Measurements from ENCODE around the gene ACAP2. TPM values are rescaled to one million over a fixed set of nuclear protein-coding genes. Genes with fewer than 3 reads are reported as not detected.

Gene ACAP2
- total and polyA plus RNA-seq, 4 donors, result 4.5 to 28.5 (median 23.3) TPM

- H3K9me3 ChIP-seq (ENCODE audit: control insufficient read depth in 4 of 4, low read length in 3 of 4), result no peaks in the 10 kb centered on the region
- no peak for TF ChIP-seq YY1 (IDR thresholded peaks at IDR 0.05)
- no peak for TF ChIP-seq NR2F2 (IDR thresholded peaks at IDR 0.05)
- TF ChIP-seq JUND (IDR thresholded peaks at IDR 0.05), result no peak
- TF ChIP-seq RAD21 (IDR thresholded peaks at IDR 0.05), result no peak
- TF ChIP-seq ZBTB33 (IDR thresholded peaks at IDR 0.05), result no peak
- TF ChIP-seq, protein P1, sequence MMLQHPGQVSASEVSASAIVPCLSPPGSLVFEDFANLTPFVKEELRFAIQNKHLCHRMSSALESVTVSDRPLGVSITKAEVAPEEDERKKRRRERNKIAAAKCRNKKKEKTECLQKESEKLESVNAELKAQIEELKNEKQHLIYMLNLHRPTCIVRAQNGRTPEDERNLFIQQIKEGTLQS (IDR thresholded peaks at IDR 0.05), result no peak
- TF ChIP-seq EGR1 (IDR thresholded peaks at IDR 0.05; ENCODE audit: low read depth in 2 of 2), result no peak
- no peak for TF ChIP-seq SP1 (IDR thresholded peaks at IDR 0.05)
- no peak for TF ChIP-seq HNF4A (conservative IDR thresholded peaks at IDR 0.05)
- no peak for TF ChIP-seq HNF4G (IDR thresholded peaks at IDR 0.05)
- TF ChIP-seq, protein P2, sequence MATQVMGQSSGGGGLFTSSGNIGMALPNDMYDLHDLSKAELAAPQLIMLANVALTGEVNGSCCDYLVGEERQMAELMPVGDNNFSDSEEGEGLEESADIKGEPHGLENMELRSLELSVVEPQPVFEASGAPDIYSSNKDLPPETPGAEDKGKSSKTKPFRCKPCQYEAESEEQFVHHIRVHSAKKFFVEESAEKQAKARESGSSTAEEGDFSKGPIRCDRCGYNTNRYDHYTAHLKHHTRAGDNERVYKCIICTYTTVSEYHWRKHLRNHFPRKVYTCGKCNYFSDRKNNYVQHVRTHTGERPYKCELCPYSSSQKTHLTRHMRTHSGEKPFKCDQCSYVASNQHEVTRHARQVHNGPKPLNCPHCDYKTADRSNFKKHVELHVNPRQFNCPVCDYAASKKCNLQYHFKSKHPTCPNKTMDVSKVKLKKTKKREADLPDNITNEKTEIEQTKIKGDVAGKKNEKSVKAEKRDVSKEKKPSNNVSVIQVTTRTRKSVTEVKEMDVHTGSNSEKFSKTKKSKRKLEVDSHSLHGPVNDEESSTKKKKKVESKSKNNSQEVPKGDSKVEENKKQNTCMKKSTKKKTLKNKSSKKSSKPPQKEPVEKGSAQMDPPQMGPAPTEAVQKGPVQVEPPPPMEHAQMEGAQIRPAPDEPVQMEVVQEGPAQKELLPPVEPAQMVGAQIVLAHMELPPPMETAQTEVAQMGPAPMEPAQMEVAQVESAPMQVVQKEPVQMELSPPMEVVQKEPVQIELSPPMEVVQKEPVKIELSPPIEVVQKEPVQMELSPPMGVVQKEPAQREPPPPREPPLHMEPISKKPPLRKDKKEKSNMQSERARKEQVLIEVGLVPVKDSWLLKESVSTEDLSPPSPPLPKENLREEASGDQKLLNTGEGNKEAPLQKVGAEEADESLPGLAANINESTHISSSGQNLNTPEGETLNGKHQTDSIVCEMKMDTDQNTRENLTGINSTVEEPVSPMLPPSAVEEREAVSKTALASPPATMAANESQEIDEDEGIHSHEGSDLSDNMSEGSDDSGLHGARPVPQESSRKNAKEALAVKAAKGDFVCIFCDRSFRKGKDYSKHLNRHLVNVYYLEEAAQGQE (IDR thresholded peaks at IDR 0.05), result no peak
- TF ChIP-seq FOXA1 (IDR thresholded peaks at IDR 0.05), result no peak
- TF ChIP-seq, protein P3, sequence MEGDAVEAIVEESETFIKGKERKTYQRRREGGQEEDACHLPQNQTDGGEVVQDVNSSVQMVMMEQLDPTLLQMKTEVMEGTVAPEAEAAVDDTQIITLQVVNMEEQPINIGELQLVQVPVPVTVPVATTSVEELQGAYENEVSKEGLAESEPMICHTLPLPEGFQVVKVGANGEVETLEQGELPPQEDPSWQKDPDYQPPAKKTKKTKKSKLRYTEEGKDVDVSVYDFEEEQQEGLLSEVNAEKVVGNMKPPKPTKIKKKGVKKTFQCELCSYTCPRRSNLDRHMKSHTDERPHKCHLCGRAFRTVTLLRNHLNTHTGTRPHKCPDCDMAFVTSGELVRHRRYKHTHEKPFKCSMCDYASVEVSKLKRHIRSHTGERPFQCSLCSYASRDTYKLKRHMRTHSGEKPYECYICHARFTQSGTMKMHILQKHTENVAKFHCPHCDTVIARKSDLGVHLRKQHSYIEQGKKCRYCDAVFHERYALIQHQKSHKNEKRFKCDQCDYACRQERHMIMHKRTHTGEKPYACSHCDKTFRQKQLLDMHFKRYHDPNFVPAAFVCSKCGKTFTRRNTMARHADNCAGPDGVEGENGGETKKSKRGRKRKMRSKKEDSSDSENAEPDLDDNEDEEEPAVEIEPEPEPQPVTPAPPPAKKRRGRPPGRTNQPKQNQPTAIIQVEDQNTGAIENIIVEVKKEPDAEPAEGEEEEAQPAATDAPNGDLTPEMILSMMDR (IDR thresholded peaks at IDR 0.05; ENCODE audit: low read depth, low read length, missing input control), result no peak
- TF ChIP-seq TAF1 (conservative IDR thresholded peaks at IDR 0.05), result no peak
- no peak for TF ChIP-seq FOXA2 (IDR thresholded peaks at IDR 0.05)
- TF ChIP-seq MAX (IDR thresholded peaks at IDR 0.05), result no peak
- no peak for TF ChIP-seq RXRA (IDR thresholded peaks at IDR 0.05)
- TF ChIP-seq GABPA (IDR thresholded peaks at IDR 0.05 in 1 of 2, conservative IDR thresholded peaks at IDR 0.05 in 1 of 2), result no peak
- peaks cover 0 to 4% (median 4%) of the 10 kb centered on the region in 4 donors for H3K4me1 ChIP-seq (ENCODE audit: control insufficient read depth in 4 of 4, insufficient read depth in 4 of 4, low read length in 3 of 4)
- WGBS, result 97% methylated on average over 12 of the region's 12 CpGs
- DNase-seq (ENCODE audit: low spot score), result no peak
- H3K4me3 ChIP-seq (ENCODE audit: low read depth in 1 of 3, low read length in 3 of 3), result no peak overlapping the region
- H3K27me3 ChIP-seq (ENCODE audit: control insufficient read depth in 4 of 4, insufficient read depth in 4 of 4, low read length in 3 of 4), result no peaks in the 10 kb centered on the region
- H3K9ac ChIP-seq (ENCODE audit: low read depth in 1 of 2, low read length in 2 of 2), result no peak overlapping the region
- no peaks in the 10 kb centered on the region for H3K36me3 ChIP-seq (ENCODE audit: control insufficient read depth in 4 of 4, insufficient read depth in 3 of 4, low read depth in 1 of 4, low read length in 3 of 4)
- no peak overlapping the region for H3K27ac ChIP-seq (ENCODE audit: low read depth in 1 of 2, low read length in 2 of 2)
These were observed 5.5 kb upstream of the ACAP2 start for GRCh38 chr3:195448205-195448875.

Measured in liver (tissue), 9 donors.